Subcutaneous adipose tissue (tissue), 4 donors: ENCODE measurements around the gene FADS3. TPM values are rescaled to one million over a fixed set of nuclear protein-coding genes. Genes with fewer than 3 reads are reported as not detected.

ENCODE experiments used
- total RNA-seq, 4 donors: library from RNA; depleted of rRNA; stranded (reverse); fragments of >200 nt; gene quantifications; one replicate each; pipeline ENCODE4 v1.1.0, GENCODE V29; 2016
- TF ChIP-seq, protein P1 (sequence below): fragments of 450-650 bp; IDR thresholded peaks from one replicate; pipeline ENCODE4 v1.5.1; 2016; ENCODE audit warnings: low read depth, mild to moderate bottlenecking, control low read depth, antibody characterized with exemption, moderate library complexity

Gene FADS3
- total RNA-seq, 4 donors from 2014 or later, result 78.5 to 322 (median 136) TPM

DNA sequence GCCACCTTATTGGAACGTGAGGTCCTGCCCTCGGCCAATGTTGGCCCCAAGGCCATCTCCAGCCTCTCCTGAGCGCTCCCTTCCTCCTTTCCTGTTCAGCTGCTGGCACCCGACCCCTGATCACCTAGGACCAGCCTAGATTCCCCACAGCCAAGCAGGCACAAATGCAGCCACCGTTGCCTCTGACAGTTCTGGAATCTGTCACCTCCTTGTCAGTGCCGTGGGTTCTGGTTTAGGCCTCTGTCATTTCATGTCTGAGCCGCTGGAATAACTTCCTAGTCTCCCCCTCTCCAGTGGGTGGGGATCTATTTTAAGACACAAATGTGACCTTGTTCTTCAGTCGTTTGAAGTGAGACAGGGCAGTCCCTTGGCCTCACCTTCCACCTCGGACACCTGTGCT, 29.7 kb downstream of the FADS3 start:
- TF ChIP-seq, protein P1, sequence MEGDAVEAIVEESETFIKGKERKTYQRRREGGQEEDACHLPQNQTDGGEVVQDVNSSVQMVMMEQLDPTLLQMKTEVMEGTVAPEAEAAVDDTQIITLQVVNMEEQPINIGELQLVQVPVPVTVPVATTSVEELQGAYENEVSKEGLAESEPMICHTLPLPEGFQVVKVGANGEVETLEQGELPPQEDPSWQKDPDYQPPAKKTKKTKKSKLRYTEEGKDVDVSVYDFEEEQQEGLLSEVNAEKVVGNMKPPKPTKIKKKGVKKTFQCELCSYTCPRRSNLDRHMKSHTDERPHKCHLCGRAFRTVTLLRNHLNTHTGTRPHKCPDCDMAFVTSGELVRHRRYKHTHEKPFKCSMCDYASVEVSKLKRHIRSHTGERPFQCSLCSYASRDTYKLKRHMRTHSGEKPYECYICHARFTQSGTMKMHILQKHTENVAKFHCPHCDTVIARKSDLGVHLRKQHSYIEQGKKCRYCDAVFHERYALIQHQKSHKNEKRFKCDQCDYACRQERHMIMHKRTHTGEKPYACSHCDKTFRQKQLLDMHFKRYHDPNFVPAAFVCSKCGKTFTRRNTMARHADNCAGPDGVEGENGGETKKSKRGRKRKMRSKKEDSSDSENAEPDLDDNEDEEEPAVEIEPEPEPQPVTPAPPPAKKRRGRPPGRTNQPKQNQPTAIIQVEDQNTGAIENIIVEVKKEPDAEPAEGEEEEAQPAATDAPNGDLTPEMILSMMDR, result no peak

DNA sequence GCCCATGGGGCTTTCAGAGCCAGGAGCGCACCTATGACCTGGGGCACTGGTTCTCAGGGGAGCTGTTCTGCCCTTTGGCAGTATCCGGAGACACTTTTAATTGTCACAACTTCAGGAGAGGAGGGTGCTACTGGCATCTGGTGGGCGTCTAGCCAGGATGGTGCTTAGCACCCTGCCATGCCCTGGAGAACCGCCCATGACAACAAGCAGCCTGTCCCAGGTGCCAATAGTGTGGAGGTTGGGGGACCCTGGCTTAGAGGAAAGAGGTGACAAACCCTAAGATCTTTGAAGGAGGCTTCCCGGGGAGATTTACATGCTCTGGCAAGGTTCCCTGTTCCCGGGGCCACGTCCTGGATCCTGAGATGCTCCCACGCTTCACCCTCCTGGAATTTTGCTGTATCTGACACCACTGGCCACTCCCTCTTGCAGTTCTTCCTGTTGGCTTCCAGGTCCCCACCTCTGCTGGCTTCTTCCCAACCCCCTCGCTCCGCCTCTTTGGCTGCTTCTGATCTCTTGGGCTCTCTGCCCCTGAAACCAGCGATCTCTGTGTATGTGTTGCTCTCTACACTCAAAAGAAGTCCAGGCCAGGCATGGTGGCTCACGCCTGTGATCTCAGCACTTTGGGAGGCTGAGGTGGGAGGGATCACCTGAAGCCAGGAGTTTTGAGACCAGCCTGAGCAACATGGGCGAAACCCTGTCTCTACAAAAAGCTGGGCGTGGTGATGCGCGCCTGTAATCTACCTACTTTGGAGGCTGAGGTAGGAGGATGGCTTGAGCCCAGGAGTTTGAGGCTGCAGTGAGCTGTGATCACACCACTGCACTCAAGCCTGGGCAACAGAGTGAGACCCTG, 31.1 kb downstream of the FADS3 start:
- TF ChIP-seq, protein P1, result no peak

DNA sequence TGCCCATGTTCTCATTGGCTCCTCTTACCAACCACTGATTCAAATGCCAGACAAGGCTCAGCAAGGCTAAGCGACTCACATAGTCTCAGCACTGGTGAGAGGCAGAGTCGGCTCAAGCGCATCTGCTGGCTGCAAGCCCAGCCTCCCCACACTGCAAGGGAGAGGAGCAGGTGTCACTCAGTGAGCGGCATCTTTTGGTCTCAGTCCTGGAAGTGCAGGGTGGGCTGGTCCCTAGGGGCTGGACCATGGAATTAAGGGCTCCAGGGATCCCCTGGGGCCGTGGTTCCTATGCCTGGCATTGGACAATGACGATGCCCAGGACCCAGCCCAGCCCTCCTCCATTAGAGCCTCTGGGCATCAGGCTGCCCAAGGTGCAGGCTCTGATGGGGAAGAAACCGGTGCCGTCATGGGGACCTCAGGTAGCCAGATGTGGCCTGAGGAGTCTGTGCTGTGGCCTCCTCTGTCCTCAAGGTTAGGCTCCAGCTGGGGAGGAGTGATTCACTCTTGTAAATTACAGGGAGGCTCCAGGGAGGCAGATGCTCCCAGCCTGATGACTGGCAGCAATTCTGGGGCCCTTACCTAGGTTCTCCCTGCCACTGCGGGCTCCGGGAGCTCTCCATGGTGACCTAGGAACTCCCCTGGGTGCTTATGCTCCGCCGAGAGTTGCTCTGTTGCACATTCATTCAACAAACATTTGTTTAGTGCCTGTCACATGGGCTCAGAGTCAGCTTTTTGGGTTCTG, 35.2 kb downstream of the FADS3 start:
- TF ChIP-seq, protein P1, result no peak

DNA sequence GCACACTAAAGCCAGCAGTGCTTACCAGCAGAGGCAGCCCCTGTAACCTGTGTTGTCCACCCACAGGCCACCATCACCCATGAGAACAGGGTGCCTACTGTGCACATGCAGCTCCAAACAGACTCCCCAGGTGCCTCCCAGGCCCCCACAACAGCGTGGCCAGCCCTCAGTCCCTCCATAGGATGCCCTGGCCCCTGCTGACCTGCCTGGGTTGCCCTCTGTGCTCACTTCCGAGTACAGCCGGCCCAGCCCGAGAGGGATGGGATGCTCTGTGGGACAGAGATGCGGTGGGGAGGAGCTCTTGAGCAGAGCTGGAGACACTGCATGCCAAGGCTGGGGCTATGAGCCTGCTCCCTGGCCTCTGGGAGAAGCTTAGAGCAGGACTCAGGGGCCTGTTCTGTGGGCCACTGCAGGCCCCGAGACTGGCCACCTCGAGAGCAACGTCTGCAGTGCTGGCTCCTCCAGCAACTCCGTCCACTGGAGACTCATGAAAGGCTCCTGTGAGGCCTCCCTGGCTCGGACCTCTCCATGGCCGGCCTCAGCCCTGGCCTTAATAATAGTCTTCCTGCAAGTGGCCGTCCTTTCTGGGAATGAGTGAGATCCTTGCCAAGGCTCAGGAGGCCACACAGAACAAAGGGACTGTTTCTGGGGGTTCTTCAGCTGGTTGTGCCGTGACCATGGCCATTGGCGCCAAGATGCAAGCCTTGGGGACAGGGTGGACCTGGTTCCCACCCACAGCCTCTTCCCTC, 36.2 kb downstream of the FADS3 start:
- TF ChIP-seq, protein P1, result no peak

DNA sequence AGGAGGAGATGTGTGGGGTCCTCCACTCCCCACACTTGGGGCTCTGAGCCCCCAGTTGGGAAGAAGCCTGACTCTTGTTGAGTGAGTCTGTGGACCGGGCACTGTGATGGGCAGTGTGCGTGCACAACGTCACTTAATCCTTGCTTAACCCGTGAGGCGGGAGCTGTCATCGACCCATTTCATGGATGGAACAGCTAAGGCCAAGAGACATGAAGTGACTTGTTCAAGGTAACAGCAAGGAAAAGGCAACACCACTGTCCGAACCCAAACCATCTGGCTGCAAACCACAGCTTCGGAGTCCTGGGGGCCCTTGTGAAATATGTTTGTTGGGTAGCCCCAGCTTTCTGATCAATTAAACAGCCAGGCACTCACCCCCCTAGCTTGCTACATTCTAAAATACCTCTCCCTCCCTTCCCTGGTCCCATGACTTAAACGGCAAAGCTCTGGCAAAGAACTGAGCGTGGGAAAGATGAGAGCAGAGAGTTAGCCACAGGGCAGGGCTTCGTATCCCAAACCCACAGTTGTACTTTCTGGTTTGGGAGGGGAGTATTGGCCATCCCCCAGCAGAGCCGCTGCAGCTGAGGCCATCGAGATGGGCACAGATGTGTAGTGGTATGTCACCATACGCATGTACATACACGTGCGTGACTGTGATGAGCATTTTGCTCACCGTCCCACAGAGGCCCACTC, 37.0 kb downstream of the FADS3 start:
- TF ChIP-seq, protein P1, result no peak

DNA sequence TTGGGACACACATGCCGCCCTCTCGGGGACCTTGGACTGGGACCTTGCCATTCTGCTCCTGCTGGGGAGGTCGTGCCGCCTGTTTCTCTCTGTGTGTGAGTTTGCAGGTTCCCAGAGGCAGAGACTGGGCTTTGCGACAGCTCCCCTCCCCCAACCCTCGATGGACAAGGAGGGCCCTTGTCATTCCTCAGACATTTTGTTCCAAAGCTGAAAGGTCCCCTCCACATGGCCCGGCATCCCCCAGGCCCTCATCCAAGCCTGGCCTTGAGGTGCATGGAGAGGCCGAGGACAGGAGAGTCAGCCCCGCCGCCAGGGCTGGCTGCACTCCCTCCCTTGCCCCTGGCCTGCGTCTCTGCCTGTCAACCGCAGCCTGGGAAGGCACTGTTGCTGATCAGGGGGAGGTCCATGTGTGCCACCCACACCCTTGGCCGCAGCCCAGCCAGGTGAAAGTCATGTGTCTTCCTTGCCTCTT, 37.6 kb downstream of the FADS3 start:
- TF ChIP-seq, protein P1, result no peak
